Measurements from ENCODE around the gene TCF3. TPM values are rescaled to one million over a fixed set of nuclear protein-coding genes. Genes with fewer than 3 reads are reported as not detected.

The TCF3 gene
- total RNA-seq, 1 donor from 2014 or later = 44.4 TPM

Small RNAs within 50 kb of the gene (small RNA-seq; reads per million reads assigned to genes)
- gene AC005943.2 = not detected
- gene RN7SL477P = not detected
- gene RNU6-1223P = not detected

Other genes with a start within 250 kb of the TCF3 start
- gene DAZAP1, start 245.0 kb downstream of the TCF3 start, total RNA-seq = 27.1 TPM
- gene RPS15, start 214.2 kb downstream of the TCF3 start, total RNA-seq = 354 TPM
- 1.0 TPM for gene APC2, start 202.5 kb downstream of the TCF3 start, total RNA-seq
- gene C19orf25, start 173.4 kb downstream of the TCF3 start, total RNA-seq = 11.5 TPM
- gene PCSK4, start 162.3 kb downstream of the TCF3 start, total RNA-seq = 0.52 TPM
- 2.1 TPM for gene REEP6, start 161.4 kb downstream of the TCF3 start, total RNA-seq
- gene ADAMTSL5, start 139.6 kb downstream of the TCF3 start, total RNA-seq = 3.1 TPM
- not detected for gene PLK5, start 128.5 kb downstream of the TCF3 start, total RNA-seq
- 21.4 TPM for gene MEX3D, start 84.3 kb downstream of the TCF3 start, total RNA-seq
- gene MBD3, start 59.8 kb downstream of the TCF3 start, total RNA-seq = 51.7 TPM
- gene UQCR11, start 47.2 kb downstream of the TCF3 start, total RNA-seq = 82.5 TPM
- not detected for gene ONECUT3, start 100.9 kb upstream of the TCF3 start, total RNA-seq
- gene ATP8B3, start 159.7 kb upstream of the TCF3 start, total RNA-seq = 0.52 TPM
- 5.7 TPM for gene REXO1, start 195.9 kb upstream of the TCF3 start, total RNA-seq
- gene KLF16, start 211.0 kb upstream of the TCF3 start, total RNA-seq = 2.6 TPM
- gene ABHD17A, start 232.9 kb upstream of the TCF3 start, total RNA-seq = 52.7 TPM

Measured in skeletal muscle tissue (tissue), 2 donors.